Measurements from ENCODE around the gene GUCY1A1.

The GUCY1A1 gene

DNA sequence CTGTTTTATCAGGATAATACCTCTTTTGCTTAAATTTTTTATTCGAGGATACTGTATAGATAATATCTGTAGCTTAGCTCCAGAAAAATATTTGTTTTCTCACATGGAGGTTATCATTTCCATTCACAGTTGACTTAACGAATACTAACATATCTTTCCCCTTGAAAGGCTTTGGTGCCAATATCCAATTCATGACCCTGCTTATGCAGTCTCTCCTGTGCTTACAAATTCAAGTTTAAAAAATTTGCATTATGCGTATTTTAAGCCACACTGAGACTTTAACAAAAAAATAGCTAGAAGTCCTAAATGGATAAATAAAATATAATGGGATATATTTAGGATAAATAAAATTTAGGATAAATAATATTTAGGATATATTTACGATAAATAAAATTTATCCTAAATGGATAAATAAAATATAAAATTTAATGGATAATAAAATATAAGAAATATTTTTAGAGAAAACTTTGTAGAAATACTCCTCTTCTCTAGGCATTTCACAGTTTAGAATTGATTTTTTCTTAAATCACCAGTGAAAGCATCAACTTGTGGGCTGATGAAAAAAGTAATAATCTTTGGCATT, 114.7 kb downstream of the GUCY1A1 start:
- no peak for DNase-seq
